ENCODE results near the gene ANO4. TPM values are rescaled to one million over a fixed set of nuclear protein-coding genes. Genes with fewer than 3 reads are reported as not detected.

ANO4 gene
- total RNA-seq, 1 donor from 2014 or later = 0.74 TPM

Other genes with a start within 250 kb of the ANO4 start
- gene GAS2L3, start 221.1 kb upstream of the ANO4 start, total RNA-seq = 2.5 TPM